IPS-18c (cell line): ENCODE data around the gene LRRC18.

Source experiments
- H3K4me3 ChIP-seq: 2 replicates; pipeline ENCODE4 v1.7.0; 2013; ENCODE audit warnings: low read depth, mild to moderate bottlenecking, low read length, moderate library complexity; ENCODE audit not compliant: insufficient read depth
- H3K9me3 ChIP-seq: one replicate; pipeline ENCODE4 v1.6.1; 2013; ENCODE audit warnings: mild to moderate bottlenecking, low read length, moderate library complexity; ENCODE audit not compliant: control insufficient read depth, insufficient read depth

Gene LRRC18

DNA sequence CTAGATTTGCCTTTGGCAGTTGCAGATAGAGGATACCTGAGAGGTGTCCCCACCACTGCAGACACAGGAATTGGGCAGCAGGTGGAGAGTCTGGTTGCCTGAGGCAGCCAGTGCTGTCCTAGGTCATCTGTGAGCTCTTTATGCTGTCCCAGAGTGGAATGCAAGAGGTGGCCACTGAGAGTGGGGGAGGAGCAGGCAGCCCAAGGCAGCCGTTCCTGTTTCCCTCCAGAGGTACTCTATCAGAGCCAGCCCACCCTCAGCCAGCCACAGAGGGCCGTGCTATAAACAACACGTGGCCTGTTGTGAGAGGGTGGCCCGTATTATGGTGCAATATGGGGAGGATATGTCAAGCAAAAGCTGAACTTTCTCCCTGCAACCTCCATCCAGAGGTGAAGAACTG, 8.5 kb downstream of the LRRC18 start:
- Histone ChIP-seq H3K9me3 (no peaks in the 10 kb centered on the region), H3K4me3 (no peak overlapping the region)

DNA sequence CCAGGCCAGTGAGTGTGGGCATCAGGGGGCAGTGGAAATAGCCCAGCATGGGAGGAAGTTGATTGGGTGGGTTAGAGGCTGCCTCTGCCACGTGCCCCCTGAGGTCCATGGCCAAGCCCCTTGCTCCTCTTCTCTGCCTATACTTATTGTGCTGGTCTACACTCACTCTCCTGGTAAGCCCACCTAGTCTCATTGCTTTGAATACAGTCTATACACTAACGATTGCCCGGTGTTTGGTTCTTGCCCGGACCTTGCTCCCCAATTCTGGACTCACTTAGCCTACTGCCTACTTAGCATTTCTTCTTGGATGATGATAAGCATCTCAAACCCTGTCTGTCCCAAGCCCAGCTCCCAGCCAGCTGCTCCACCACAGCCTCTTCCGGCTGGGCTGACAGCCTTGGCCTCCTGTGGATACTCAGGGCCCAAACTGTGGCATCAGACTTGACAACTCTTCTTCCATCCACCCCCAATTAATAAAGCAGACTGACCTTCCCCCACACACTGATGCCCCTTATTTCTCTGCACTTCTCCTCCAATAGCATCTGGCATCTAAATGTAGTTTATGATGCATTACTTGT, 10.1 kb downstream of the LRRC18 start:
- no peak overlapping the region for H3K4me3 ChIP-seq
- no peaks in the 10 kb centered on the region for H3K9me3 ChIP-seq

DNA sequence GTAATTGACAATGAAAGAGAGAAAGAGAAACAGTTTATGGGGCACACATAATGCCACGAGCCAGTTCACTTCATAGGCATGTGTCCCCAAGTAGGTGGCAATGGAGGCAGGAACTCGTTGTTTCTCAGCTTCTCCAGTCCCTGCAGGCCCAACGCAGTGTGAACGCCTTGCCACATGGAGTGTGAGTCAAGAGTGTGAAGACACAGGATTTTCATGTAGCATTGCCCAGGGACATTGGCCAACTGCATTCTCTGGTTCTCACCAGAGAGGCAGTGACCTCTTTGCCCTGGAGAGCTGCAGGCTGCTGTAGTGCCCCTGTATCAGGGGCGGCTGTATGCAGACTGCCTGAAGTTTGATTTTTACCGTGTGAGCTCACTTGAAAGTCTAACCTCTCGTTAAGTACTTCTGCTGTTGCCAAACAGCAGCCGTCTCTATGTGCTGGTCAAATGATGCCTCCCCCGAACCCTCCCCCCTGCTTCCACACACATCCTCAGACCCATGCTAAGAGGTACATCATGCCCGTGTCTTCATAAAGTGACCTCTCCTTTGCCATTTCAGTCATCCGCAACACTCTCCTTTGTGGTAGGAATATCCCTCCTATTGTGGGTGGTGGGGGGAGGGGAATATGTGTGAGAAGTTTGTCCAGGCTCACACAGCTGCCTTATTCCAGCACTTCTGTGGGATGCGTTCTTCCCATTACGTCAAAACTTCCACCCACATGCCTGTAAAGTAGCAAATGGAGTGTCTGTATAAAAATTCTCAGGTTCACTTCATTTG, 12.7 kb downstream of the LRRC18 start:
- Histone ChIP-seq H3K4me3 (no peak overlapping the region), H3K9me3 (no peaks in the 10 kb centered on the region)

DNA sequence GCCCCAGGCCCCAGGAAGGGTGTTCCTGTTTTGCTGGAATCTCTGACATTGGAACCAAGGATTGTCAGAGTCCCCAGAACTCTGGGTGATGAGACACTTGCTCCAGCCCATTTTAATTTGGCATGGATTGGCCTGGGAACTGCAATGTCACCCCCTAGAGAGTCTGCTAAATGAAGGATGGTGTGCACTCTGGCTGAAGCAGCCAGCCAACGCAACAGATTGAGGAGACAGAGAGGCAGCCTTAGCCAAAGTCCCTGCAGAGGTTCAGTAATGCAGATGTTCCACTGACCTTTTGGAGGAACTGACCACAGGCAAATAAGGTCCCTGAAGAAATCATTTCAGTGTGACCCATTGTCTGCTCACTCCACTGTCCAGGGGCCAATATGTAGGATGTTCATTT, 13.4 kb downstream of the LRRC18 start:
- Histone ChIP-seq H3K4me3 (no peak overlapping the region), H3K9me3 (no peaks in the 10 kb centered on the region)

GRCh38 chr10:48924988-48925387, 14.7 kb downstream of the LRRC18 start:
- Histone ChIP-seq H3K9me3 (no peaks in the 10 kb centered on the region), H3K4me3 (no peak overlapping the region)

GRCh38 chr10:48923748-48924147, 15.9 kb downstream of the LRRC18 start:
- no peaks in the 10 kb centered on the region for H3K9me3 ChIP-seq
- no peak overlapping the region for H3K4me3 ChIP-seq

GRCh38 chr10:48913674-48914073, 26.0 kb downstream of the LRRC18 start:
- H3K9me3 ChIP-seq, result no peaks in the 10 kb centered on the region
- H3K4me3 ChIP-seq, result no peak overlapping the region

- Histone ChIP-seq H3K9me3 (no peaks in the 10 kb centered on the region), H3K4me3 (no peak overlapping the region)
Measured at GRCh38 chr10:48910548-48910947, 29.1 kb downstream of the LRRC18 start.

DNA sequence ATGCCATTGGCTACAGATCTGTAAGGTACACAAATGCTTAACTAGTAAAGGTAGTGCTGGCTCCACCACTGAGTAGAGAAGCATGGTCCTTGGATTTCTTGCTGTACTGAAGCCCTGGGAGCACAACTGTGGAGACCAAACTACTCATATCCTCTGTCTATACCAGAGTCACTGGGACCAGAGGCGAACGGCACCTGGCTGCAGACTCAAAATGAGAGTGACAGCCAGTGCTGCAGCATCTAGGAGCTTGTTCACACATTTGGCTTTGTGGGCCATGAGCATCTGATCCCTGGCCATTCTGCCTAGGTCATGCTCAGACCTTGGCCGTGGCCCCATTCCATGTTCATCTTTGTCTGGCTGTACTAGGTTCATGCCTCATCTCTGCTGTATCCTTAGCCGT, 31.9 kb downstream of the LRRC18 start:
- H3K9me3 ChIP-seq, result no peaks in the 10 kb centered on the region

GRCh38 chr10:48906841-48907240, 32.8 kb downstream of the LRRC18 start:
- Histone ChIP-seq H3K4me3 (no peak overlapping the region), H3K9me3 (no peaks in the 10 kb centered on the region)

More for the DNA sequence above, 31.9 kb downstream of the LRRC18 start:
- H3K4me3 ChIP-seq, result no peak overlapping the region

- no peak overlapping the region for H3K4me3 ChIP-seq
Measured at GRCh38 chr10:48905311-48905710, 34.3 kb downstream of the LRRC18 start.

GRCh38 chr10:48904861-48905260, 34.8 kb downstream of the LRRC18 start:
- Histone ChIP-seq H3K4me3 (no peak overlapping the region), H3K9me3 (no peaks in the 10 kb centered on the region)

More at GRCh38 chr10:48905311-48905710, 34.3 kb downstream of the LRRC18 start:
- no peaks in the 10 kb centered on the region for H3K9me3 ChIP-seq

GRCh38 chr10:48903151-48903550, 36.5 kb downstream of the LRRC18 start:
- Histone ChIP-seq H3K4me3 (no peak overlapping the region), H3K9me3 (no peaks in the 10 kb centered on the region)

- H3K9me3 ChIP-seq, result no peaks in the 10 kb centered on the region
- no peak overlapping the region for H3K4me3 ChIP-seq
Measured at GRCh38 chr10:48902096-48902495, 37.5 kb downstream of the LRRC18 start.

- Histone ChIP-seq H3K4me3 (no peak overlapping the region), H3K9me3 (no peaks in the 10 kb centered on the region)
Measured at GRCh38 chr10:48901319-48901718, 38.3 kb downstream of the LRRC18 start.

- Histone ChIP-seq H3K9me3 (no peaks in the 10 kb centered on the region), H3K4me3 (no peak overlapping the region)
Measured at GRCh38 chr10:48900371-48900801, 39.3 kb downstream of the LRRC18 start.

GRCh38 chr10:48899781-48900180, 39.9 kb downstream of the LRRC18 start:
- Histone ChIP-seq H3K9me3 (no peaks in the 10 kb centered on the region), H3K4me3 (no peak overlapping the region)

- Histone ChIP-seq H3K4me3 (no peak overlapping the region), H3K9me3 (no peaks in the 10 kb centered on the region)
Measured at GRCh38 chr10:48898426-48898825, 41.2 kb downstream of the LRRC18 start.

- H3K4me3 ChIP-seq, result no peak overlapping the region
- no peaks in the 10 kb centered on the region for H3K9me3 ChIP-seq
Measured at GRCh38 chr10:48897441-48897790, 42.2 kb downstream of the LRRC18 start.
